OCI-LY3 (cell line): ENCODE data around the gene PTCSC3.

Experiments
- CTCF ChIP-seq: fragments of 200-600, 300-600 bp; sonication (generic); IDR thresholded peaks from 2 replicates; pipeline ENCODE4 v1.5.1; 2014; ENCODE audit warnings: antibody characterized with exemption, low read length, low read depth
- EZH2phosphoT487 ChIP-seq: fragments of 200-600 bp; shearing (Covaris generic); IDR thresholded peaks from 2 replicates; pipeline ENCODE4 v1.6.1; 2018; ENCODE audit warnings: antibody characterized with exemption, mixed run types, low read depth

- TF ChIP-seq CTCF: no peak
- TF ChIP-seq EZH2phosphoT487: no peak
Measured at GRCh38 chr14:36181417-36181816, 4.9 kb upstream of the PTCSC3 start.
